ENCODE data around the gene ZFAND3. TPM values are rescaled to one million over a fixed set of nuclear protein-coding genes. Genes with fewer than 3 reads are reported as not detected.

ZFAND3 gene
- total RNA-seq, 2 experiments from 2014 or later, result 34.4 to 37.0 TPM

GRCh38 chr6:37787216-37787615 is 32.3 kb upstream of the ZFAND3 start:
- TF ChIP-seq CTCF (IDR thresholded peaks at IDR 0.05), result no peak
- no peak for DNase-seq
- Histone ChIP-seq H3K9me3 (ENCODE audit: control insufficient read depth in 1 of 2, insufficient read depth in 1 of 2, low read length in 2 of 2) (no peaks in the 10 kb centered on the region), H3K4me1 (ENCODE audit: insufficient read depth, low read length) (peaks cover 25% of the 10 kb centered on the region), H3K27me3 (ENCODE audit: control insufficient read depth in 1 of 2, insufficient read depth in 2 of 2, low read length in 2 of 2) (peaks cover 20 to 23% of the 10 kb centered on the region in 2 experiments), H3K36me3 (ENCODE audit: insufficient read depth, low read length) (no peaks in the 10 kb centered on the region), H3K4me3 (ENCODE audit: low read length) (no peak overlapping the region), H3K27ac (ENCODE audit: low read depth in 1 of 2, low read length in 2 of 2) (no peak overlapping the region)
- no peaks in the 10 kb centered on the region for H3K9me3 Mint-ChIP-seq
- peaks cover 31% of the 10 kb centered on the region for H3K27me3 Mint-ChIP-seq
- H3K4me1 Mint-ChIP-seq (ENCODE audit: low read depth), result peaks cover 17% of the 10 kb centered on the region
- ATAC-seq (ENCODE audit: poor library complexity), result no peak
- ChIA-PET POLR2A (no interaction called here), CTCF (no interaction called here)
- H3K4me3 Mint-ChIP-seq, result no peak overlapping the region
- no peaks in the 10 kb centered on the region for H3K36me3 Mint-ChIP-seq (ENCODE audit: low read depth)
- intact Hi-C loops (cut with DNase I, micrococcal nuclease), result no loop called here
- H3K27ac Mint-ChIP-seq, result no peak overlapping the region

GRCh38 chr6:37788259-37788658 is 31.3 kb upstream of the ZFAND3 start:
- no peaks in the 10 kb centered on the region for H3K9me3 ChIP-seq (ENCODE audit: control insufficient read depth in 1 of 2, insufficient read depth in 1 of 2, low read length in 2 of 2)
- H3K36me3 Mint-ChIP-seq (ENCODE audit: low read depth), result no peaks in the 10 kb centered on the region
- TF ChIP-seq CTCF (IDR thresholded peaks at IDR 0.05), result no peak
- ATAC-seq (ENCODE audit: poor library complexity) (no peak), DNase-seq (no peak)
- H3K36me3 ChIP-seq (ENCODE audit: insufficient read depth, low read length), result no peaks in the 10 kb centered on the region
- CTCF ChIA-PET, result no interaction called here
- no peaks in the 10 kb centered on the region for H3K9me3 Mint-ChIP-seq
- no peak overlapping the region for H3K4me3 Mint-ChIP-seq
- peaks cover 20% of the 10 kb centered on the region for H3K4me1 ChIP-seq (ENCODE audit: insufficient read depth, low read length)
- peaks cover 24% of the 10 kb centered on the region for H3K27me3 Mint-ChIP-seq
- H3K4me3 ChIP-seq (ENCODE audit: low read length), result no peak overlapping the region
- POLR2A ChIA-PET, result no interaction called here
- H3K27ac ChIP-seq (ENCODE audit: low read depth in 1 of 2, low read length in 2 of 2), result no peak overlapping the region
- no peak overlapping the region for H3K27ac Mint-ChIP-seq
- H3K27me3 ChIP-seq (ENCODE audit: control insufficient read depth in 1 of 2, insufficient read depth in 2 of 2, low read length in 2 of 2), result peaks cover 13 to 14% of the 10 kb centered on the region in 2 experiments
- intact Hi-C loops (cut with DNase I, micrococcal nuclease), result no loop called here
- peaks cover 10% of the 10 kb centered on the region for H3K4me1 Mint-ChIP-seq (ENCODE audit: low read depth)

GRCh38 chr6:37791156-37791919 is 28.2 kb upstream of the ZFAND3 start:
- Mint-ChIP-seq H3K27me3 (no peaks in the 10 kb centered on the region), H3K9me3 (no peaks in the 10 kb centered on the region), H3K4me1 (ENCODE audit: low read depth) (no peaks in the 10 kb centered on the region), H3K36me3 (ENCODE audit: low read depth) (no peaks in the 10 kb centered on the region), H3K4me3 (no peak overlapping the region), H3K27ac (no peak overlapping the region)
- Histone ChIP-seq H3K27ac (ENCODE audit: low read depth in 1 of 2, low read length in 2 of 2) (no peak overlapping the region), H3K4me3 (ENCODE audit: low read length) (no peak overlapping the region), H3K4me1 (ENCODE audit: insufficient read depth, low read length) (peaks cover 8% of the 10 kb centered on the region), H3K36me3 (ENCODE audit: insufficient read depth, low read length) (no peaks in the 10 kb centered on the region), H3K9me3 (ENCODE audit: control insufficient read depth in 1 of 2, insufficient read depth in 1 of 2, low read length in 2 of 2) (no peaks in the 10 kb centered on the region), H3K27me3 (ENCODE audit: control insufficient read depth in 1 of 2, insufficient read depth in 2 of 2, low read length in 2 of 2) (no peaks in the 10 kb centered on the region)
- ChIA-PET CTCF (interaction anchor here (0.7 to 1.3 kb wide), 5 partner anchors 20 to 244 kb away, joined by 3 to 5 read pairs (median 3); no protein-coding TSS in a partner anchor), POLR2A (no interaction called here)
- peak; percentile 56 to 86 (median 74) for DNase-seq
- intact Hi-C loops (cut with DNase I, micrococcal nuclease), result loop anchor here (1.0 to 5.0 kb wide), 6 partner anchors 69 to 881 kb away; no protein-coding TSS in a partner anchor
- TF ChIP-seq CTCF (IDR thresholded peaks at IDR 0.05), result peak; percentile 91
- ATAC-seq (ENCODE audit: poor library complexity), result peak; percentile 100
